Measurements from ENCODE around the gene DCD.
A peak's percentile ranks its signal among the peaks of the same experiment; 100 is the strongest.

DCD gene

DNA sequence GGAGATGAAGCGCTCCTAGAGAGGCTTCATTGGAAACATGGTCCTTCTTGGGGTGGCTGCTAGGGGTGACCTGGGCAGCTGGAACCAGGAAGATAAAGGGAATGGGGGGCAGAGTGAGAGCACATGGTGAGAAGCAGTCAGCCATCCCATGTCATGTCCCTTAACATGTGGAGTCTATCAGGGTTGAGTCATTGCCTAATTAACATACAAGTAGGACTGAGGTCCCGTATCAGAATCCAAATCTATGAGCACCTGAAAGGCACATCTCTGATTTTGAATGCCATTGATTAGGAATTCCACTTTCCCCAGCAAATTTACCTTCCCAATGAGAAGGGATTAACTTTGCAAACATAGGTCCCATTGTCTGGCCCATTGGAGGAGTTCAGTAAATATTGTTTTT, 39.4 kb downstream of the DCD start:
- no peak for DNase-seq (ENCODE audit: low read depth in 3 of 3, low spot score in 1 of 3)

DNA sequence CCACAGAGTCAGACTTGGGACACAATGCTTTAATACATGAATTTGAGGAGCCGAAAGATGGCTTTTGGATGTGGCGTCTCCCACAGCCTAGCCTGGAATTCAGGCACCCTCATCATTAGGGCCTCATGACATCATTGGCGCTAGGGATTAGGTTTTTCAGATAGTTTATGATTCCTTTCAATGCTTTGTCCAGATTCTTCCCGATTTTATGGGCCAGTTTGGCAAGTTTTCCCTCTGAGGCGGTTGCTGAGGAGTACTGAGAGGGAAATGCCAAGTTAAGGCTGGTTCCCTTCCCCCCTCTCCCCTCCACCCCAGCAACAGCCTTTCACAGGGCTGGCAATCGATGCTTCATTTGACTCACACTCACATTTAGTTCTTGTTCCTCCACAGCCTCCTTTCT, 40.0 kb downstream of the DCD start:
- no peak for DNase-seq (ENCODE audit: low read depth in 3 of 3, low spot score in 1 of 3)

DNA sequence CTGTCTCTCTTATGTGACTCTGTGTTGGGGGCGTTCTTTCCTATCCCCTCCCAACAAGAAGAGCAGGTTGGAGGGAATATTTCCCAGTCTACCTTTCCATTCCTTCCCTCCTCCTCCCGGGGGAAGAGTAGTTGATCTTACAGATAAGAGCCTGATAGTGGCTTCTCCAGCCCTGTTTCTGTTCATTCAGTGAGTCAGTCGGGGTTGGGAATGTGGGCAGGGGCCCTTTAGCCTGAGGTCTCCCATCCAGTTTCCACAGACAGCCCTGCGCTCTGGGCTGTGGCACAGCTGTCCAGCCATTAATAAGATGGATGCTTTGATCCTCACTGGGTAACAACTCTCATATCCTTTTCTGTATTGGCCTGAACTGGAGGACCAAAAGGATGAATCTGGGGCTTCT, 41.6 kb downstream of the DCD start:
- DNase-seq (ENCODE audit: low read depth in 3 of 3, low spot score in 1 of 3) = no peak

DNA sequence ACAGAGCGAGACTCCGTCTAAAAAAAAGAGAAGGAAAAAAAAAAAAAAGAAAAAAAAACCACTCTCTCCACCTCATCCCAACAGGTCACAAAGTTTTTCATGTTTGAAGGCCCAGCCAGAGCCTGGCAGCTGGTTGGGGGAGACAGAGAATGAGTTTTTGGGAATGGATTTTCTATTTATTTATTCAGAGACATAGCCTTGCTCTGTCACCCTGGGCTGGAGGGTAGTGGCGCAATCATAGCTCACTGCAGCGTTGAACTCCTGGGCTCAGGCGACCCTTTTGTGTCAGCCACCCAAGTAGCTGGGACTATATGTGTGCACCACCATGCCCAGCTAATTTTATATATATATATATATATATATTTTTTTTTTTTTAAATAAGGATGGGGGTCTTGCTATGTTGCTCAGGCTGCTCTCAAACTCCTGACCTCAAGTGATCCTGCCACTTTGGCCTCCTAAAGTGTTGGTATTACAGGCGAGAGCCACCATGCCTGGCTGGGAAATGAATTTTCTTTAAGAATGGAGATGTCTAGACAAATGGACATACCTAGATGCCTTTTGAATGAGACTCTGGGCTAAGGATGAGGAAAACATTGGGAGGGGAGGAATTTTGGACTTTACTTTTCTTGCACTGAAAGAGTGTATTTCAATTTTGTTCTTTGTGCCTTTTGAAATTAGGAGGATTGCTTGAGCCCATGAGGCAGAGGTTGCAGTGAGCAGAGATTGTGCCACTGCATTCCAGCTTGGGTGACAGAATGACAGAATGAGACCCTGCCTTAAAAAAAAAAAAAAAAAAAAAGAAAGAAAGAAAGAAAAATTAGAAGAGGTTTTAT, 42.8 kb downstream of the DCD start:
- no peak for DNase-seq (ENCODE audit: low read depth in 3 of 3, low spot score in 1 of 3)

DNA sequence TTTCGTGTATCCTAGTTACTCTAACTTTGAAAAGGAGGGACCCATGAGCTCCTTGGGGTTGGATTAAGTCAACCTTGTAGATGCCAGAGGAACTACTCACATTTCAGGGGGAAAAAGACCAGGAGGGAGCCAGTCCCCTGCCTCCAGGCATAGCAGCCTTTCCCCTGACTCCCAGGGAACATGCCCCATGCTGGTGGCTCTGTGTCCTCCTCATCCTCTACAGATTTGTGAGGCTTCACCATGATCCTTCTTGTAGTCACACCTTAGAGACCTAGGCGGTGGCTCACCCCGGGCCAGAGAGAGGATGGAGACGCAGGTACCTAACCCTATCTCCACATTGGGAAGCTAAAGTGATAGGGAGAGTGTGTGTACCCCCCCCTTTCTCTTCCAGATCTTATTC, 43.7 kb downstream of the DCD start:
- DNase-seq (ENCODE audit: low read depth in 3 of 3, low spot score in 1 of 3) = no peak

DNA sequence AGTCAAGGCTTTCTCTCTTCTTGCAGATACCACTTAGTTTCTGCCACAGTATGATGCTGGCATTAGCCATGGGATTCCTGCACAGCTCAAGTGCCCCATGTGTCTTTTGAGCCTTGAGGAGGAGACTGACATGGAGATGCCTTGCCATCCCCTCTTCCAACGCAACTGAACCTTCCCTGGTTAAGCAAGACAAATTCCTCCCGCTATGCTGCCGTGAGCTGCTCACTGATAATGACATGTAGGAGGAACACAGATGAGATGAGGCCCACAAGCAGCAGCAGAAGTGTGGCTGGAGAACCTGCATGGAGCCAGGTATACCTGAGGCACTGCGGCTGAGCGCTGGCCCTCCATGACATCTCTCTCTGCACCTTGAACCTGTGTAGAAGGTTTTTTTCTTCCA, 44.3 kb downstream of the DCD start:
- DNase-seq (ENCODE audit: low read depth in 3 of 3, low spot score in 1 of 3) = no peak

DNA sequence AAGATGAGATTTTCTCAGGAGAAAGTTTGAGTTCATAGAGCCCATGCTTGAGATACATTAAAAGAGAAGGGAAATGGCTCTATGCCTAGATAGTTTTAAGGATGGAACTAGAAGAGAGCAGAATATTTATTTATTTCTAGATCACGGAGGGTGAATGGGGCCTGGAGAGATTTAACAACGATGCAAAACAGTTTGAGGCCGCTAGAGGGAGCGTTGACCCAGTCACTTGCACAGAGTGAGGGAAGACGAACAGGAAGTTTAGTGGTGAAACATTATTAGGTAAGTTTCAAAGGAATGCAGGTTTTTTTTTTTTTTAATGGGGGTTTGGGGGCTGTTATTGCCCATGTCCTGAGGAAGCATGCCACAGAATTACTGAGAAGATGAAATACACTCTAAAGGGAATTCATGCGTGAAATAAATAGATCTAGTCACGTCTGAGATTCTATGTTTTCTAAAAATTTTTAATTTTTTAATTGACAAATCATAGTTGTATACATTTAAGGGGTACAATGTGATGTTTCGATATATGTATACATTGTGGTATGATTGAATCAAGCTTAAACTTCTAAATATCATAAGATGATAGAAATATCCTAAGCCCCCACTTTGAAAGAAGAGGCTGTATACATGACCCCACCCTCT, 44.9 kb downstream of the DCD start:
- peak; percentile 22 to 43 (median 28) for DNase-seq (ENCODE audit: low read depth in 3 of 3, low spot score in 1 of 3)

DNA sequence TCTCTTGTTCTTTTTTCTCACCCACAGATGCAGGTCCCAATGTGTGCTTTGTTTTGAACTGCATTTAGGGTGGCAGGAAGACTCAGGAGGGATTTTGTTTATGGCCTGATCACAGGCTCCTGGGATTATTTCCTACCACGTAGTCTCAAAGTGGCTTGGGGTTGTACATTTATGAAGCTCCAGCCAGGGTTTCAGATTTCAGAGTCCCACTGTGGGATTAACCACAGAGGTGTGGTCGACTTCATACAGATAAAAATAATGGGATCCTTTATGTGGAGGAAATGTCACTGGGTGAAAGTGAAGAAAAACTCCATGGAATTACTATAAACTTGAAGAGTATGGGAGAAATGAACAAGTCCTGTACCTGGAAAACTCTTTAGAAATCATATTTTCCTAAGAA, 45.5 kb downstream of the DCD start:
- DNase-seq (ENCODE audit: low read depth in 3 of 3, low spot score in 1 of 3) = no peak

DNA sequence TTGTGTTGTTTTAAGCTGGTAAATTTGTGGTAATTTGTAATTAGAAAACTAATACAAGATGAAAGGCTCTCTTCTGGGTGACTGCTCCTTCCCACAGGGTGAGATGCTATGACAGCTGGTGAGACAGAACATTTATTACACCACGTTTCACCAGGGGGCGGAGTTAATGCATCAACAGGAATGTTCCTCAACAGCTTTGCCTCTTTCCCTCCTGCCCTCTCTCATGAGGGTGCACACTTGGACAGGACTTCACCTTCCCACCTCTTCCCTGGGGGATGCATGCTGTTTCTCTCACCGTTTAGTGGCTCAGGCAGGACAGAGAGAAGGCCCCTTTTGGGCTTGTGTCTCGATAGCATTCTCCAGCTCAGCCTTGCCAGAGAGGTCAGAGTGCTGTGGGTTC, 46.3 kb downstream of the DCD start:
- DNase-seq (ENCODE audit: low read depth in 3 of 3, low spot score in 1 of 3) = no peak

DNA sequence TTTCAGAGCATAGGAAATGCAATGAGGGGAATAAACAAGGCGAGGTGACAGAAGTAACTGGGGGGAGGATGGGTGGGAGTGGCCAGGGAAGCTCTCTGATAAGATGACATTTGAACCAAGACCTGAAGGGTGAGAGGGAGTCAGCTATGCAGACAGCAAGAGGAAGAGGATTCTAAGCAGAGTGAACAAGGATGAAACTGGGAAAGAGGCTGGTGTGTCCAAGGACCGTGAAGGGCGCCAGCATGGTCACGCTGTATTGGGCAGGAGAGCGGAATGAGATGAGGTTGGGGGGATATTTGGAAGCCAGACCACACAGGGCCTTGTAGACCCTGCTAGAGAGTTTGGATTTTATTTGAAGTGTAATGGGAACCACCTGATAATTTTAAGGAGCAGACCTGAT, 49.2 kb downstream of the DCD start:
- DNase-seq (ENCODE audit: low read depth in 3 of 3, low spot score in 1 of 3) = no peak

DNA sequence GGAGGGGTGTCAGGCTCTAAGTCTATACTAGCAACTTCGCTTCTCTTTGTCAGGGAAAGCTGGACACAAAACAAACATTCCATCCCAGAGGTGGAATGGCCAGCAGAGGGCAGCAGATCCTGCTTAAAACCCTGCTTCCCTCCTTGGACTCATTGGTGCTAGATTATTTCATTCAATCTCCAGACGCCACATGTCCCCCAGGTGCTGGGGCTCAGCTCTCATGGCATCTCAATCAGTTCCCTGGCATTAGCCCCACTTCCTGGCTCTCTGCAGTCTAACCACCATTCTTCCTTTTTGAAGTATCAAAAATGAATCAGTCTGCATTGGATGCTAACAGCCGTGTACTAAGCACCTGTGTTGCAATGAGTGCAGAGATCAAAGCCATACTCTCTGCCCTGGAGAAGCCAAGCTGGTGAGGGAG, 51.6 kb downstream of the DCD start:
- peak in 1 of 3 donors; percentile 42 for DNase-seq (ENCODE audit: low read depth in 3 of 3, low spot score in 1 of 3)

DNA sequence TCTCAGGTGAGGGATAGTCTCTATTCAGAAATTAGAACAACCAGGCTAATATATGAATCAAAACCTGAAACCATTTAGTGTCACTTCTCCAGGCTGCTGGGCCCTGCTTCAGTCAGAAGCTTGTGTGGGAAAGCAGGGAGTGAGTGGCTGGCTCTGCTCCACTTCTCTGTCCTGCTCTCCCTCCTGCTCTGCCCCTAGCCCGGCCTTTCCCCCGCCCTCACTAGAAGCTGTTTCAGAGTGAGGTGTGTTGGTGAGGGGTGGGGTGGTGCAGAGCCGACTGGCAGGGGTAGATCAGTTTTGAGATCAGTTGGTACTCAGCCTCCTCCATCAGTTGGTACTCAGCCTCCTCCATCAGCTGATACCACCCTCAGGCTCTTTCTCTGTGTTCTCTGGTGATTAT, 52.7 kb downstream of the DCD start:
- no peak for DNase-seq (ENCODE audit: low read depth in 3 of 3, low spot score in 1 of 3)
